HEK293 (cell line): ENCODE data around the gene BCAS3.

ENCODE experiments used
- EGR2 ChIP-seq: fragments of 450-650 bp; formaldehyde crosslinking; IDR thresholded peaks from 2 replicates; pipeline ENCODE4 v1.5.1; 2016; ENCODE audit warnings: low read depth, missing biosample characterization, missing genetic modification characterization
- KLF1 ChIP-seq: fragments of 450-650 bp; formaldehyde crosslinking; IDR thresholded peaks from 2 replicates; pipeline ENCODE4 v1.5.1; 2016; ENCODE audit warnings: missing biosample characterization, missing genetic modification characterization
- ZNF140 ChIP-seq: fragments of 450-650 bp; formaldehyde crosslinking; IDR thresholded peaks from 2 replicates; pipeline ENCODE4 v1.5.1; 2016; ENCODE audit warnings: missing biosample characterization, missing genetic modification characterization
- ZNF155 ChIP-seq: fragments of 450-650 bp; formaldehyde crosslinking; IDR thresholded peaks from 2 replicates; pipeline ENCODE4 v1.5.1; 2016; ENCODE audit warnings: missing biosample characterization, missing genetic modification characterization
- ZNF157 ChIP-seq: fragments of 450-650 bp; formaldehyde crosslinking; IDR thresholded peaks from 2 replicates; pipeline ENCODE4 v1.5.1; 2016; ENCODE audit warnings: missing biosample characterization, missing genetic modification characterization
- ZNF362 ChIP-seq: fragments of 450-650 bp; formaldehyde crosslinking; IDR thresholded peaks from 2 replicates; pipeline ENCODE4 v1.5.1; 2016; ENCODE audit warnings: missing biosample characterization, missing genetic modification characterization
- ZNF645 ChIP-seq: fragments of 450-650 bp; formaldehyde crosslinking; IDR thresholded peaks from 2 replicates; pipeline ENCODE4; 2016; ENCODE audit warnings: missing biosample characterization, missing genetic modification characterization
- ZNF792 ChIP-seq: fragments of 450-650 bp; formaldehyde crosslinking; IDR thresholded peaks from 2 replicates; pipeline ENCODE4 v1.5.1; 2016; ENCODE audit warnings: missing biosample characterization, missing genetic modification characterization

- TF ChIP-seq ZNF157 = no peak
- TF ChIP-seq EGR2 (tag by site-specific recombination) = no peak
- no peak for TF ChIP-seq ZNF645
- TF ChIP-seq ZNF792 = no peak
- no peak for TF ChIP-seq KLF1
- TF ChIP-seq ZNF140 (tag by site-specific recombination) = no peak
- TF ChIP-seq ZNF155 (tag by site-specific recombination) = no peak
- TF ChIP-seq ZNF362 (tag by site-specific recombination) = no peak
These were observed 224.2 kb downstream of the BCAS3 start for GRCh38 chr17:60901806-60902205.
